SK-N-MC (cell line): ENCODE measurements around the gene ZSCAN20.

ENCODE experiments used
- EZH2 ChIP-seq: fragments of 200-600 bp; sonication (generic); IDR thresholded peaks from one replicate; pipeline ENCODE4 v1.6.1; 2017; ENCODE audit warnings: antibody characterized with exemption
- FOXP2 ChIP-seq: optimal IDR thresholded peaks from 2 replicates; pipeline ENCODE3; 2011; ENCODE audit warnings: mild to moderate bottlenecking, moderate library complexity; ENCODE audit not compliant: insufficient read depth; ENCODE audit errors: extremely low read length, control extremely low read depth
- POLR2AphosphoS5 ChIP-seq: IDR thresholded peaks from 2 replicates; pipeline ENCODE4 v1.6.1; 2012; ENCODE audit warnings: mild to moderate bottlenecking, low read depth, low read length, borderline replicate concordance

GRCh38 chr1:33446590-33446989, 25.9 kb upstream of the ZSCAN20 start:
- no peak for TF ChIP-seq POLR2AphosphoS5
- TF ChIP-seq EZH2: no peak
- TF ChIP-seq FOXP2: no peak
